Type B pancreatic cell (in vitro differentiated cells): ENCODE results near the gene NAP1L5. TPM values are rescaled to one million over a fixed set of nuclear protein-coding genes. Genes with fewer than 3 reads are reported as not detected.

ENCODE experiments used
- DNase-seq: peaks from one replicate; pipeline ENCODE4 v3.0.0; 2021; ENCODE audit warnings: mixed read lengths; ENCODE audit not compliant: unreplicated experiment; ENCODE audit errors: extremely low spot score
- H3K27ac Mint-ChIP-seq: 2 replicates; pipeline ENCODE4 v1.8.0; 2021; ENCODE audit warnings: mild to moderate bottlenecking, mixed read lengths
- H3K27me3 Mint-ChIP-seq: 2 replicates; pipeline ENCODE4 v1.8.0; 2021; ENCODE audit warnings: mixed read lengths
- H3K36me3 Mint-ChIP-seq: 2 replicates; pipeline ENCODE4 v1.8.0; 2021; ENCODE audit warnings: mixed read lengths
- H3K4me1 Mint-ChIP-seq: one replicate; pipeline ENCODE4 v1.8.0; 2021; ENCODE audit warnings: mixed read lengths; ENCODE audit not compliant: unreplicated experiment
- H3K4me3 Mint-ChIP-seq: 2 replicates; pipeline ENCODE4 v1.8.0; 2021; ENCODE audit warnings: mild to moderate bottlenecking, mixed read lengths
- H3K9me3 Mint-ChIP-seq: 2 replicates; pipeline ENCODE4 v1.8.0; 2021; ENCODE audit warnings: mixed read lengths
- CTCF ChIP-seq: fragments of 200-600 bp; sonication (generic); conservative IDR thresholded peaks from 2 replicates; pipeline ENCODE4 v1.5.0; 2021; ENCODE audit warnings: antibody characterized with exemption, mild to moderate bottlenecking
- total RNA-seq: library from RNA; stranded (reverse); gene quantifications from 2 replicates; pipeline ENCODE4 v1.2.1, GENCODE V29; 2021; ENCODE audit warnings: low replicate concordance

The NAP1L5 gene
- total RNA-seq, 1 donor from 2014 or later, result 5.2 TPM

- H3K4me3 Mint-ChIP-seq, result no peak overlapping the region
- TF ChIP-seq CTCF, result no peak
- no peak overlapping the region for H3K27ac Mint-ChIP-seq
- H3K27me3 Mint-ChIP-seq, result no peaks in the 10 kb centered on the region
- H3K4me1 Mint-ChIP-seq, result peaks cover 15% of the 10 kb centered on the region
- H3K9me3 Mint-ChIP-seq, result no peaks in the 10 kb centered on the region
- DNase-seq, result no peak
- H3K36me3 Mint-ChIP-seq, result peaks cover 4% of the 10 kb centered on the region
Observed at GRCh38 chr4:88661739-88662138, 35.9 kb downstream of the NAP1L5 start.

GRCh38 chr4:88660446-88661294 is 37.0 kb downstream of the NAP1L5 start:
- Mint-ChIP-seq H3K36me3 (peaks cover 11% of the 10 kb centered on the region), H3K4me1 (peaks cover 15% of the 10 kb centered on the region), H3K27me3 (no peaks in the 10 kb centered on the region), H3K27ac (no peak overlapping the region), H3K9me3 (no peaks in the 10 kb centered on the region), H3K4me3 (no peak overlapping the region)
- TF ChIP-seq CTCF, result no peak
- no peak for DNase-seq

- H3K9me3 Mint-ChIP-seq, result no peaks in the 10 kb centered on the region
- peaks cover 15% of the 10 kb centered on the region for H3K36me3 Mint-ChIP-seq
- peaks cover 15% of the 10 kb centered on the region for H3K4me1 Mint-ChIP-seq
- TF ChIP-seq CTCF, result no peak
- DNase-seq, result no peak
- no peak overlapping the region for H3K27ac Mint-ChIP-seq
- H3K4me3 Mint-ChIP-seq, result no peak overlapping the region
- no peaks in the 10 kb centered on the region for H3K27me3 Mint-ChIP-seq
Observed at GRCh38 chr4:88659890-88660208, 37.8 kb downstream of the NAP1L5 start.

GRCh38 chr4:88659055-88659889 is 38.4 kb downstream of the NAP1L5 start:
- DNase-seq, result no peak
- no peak overlapping the region for H3K27ac Mint-ChIP-seq
- H3K4me3 Mint-ChIP-seq, result no peak overlapping the region
- peaks cover 15% of the 10 kb centered on the region for H3K4me1 Mint-ChIP-seq
- H3K27me3 Mint-ChIP-seq, result no peaks in the 10 kb centered on the region
- no peaks in the 10 kb centered on the region for H3K9me3 Mint-ChIP-seq
- TF ChIP-seq CTCF, result peak; percentile 71
- H3K36me3 Mint-ChIP-seq, result peaks cover 13% of the 10 kb centered on the region

GRCh38 chr4:88655226-88655625 is 42.4 kb downstream of the NAP1L5 start:
- peaks cover 7% of the 10 kb centered on the region for H3K4me1 Mint-ChIP-seq

More at GRCh38 chr4:88655226-88655625, 42.4 kb downstream of the NAP1L5 start:
- TF ChIP-seq CTCF, result no peak
- H3K27me3 Mint-ChIP-seq, result no peaks in the 10 kb centered on the region
- DNase-seq, result no peak
- H3K9me3 Mint-ChIP-seq, result no peaks in the 10 kb centered on the region
- no peak overlapping the region for H3K4me3 Mint-ChIP-seq
- H3K36me3 Mint-ChIP-seq, result peaks cover 13% of the 10 kb centered on the region
- H3K27ac Mint-ChIP-seq, result no peak overlapping the region
